Measurements from ENCODE around the gene FREY1.

DNA sequence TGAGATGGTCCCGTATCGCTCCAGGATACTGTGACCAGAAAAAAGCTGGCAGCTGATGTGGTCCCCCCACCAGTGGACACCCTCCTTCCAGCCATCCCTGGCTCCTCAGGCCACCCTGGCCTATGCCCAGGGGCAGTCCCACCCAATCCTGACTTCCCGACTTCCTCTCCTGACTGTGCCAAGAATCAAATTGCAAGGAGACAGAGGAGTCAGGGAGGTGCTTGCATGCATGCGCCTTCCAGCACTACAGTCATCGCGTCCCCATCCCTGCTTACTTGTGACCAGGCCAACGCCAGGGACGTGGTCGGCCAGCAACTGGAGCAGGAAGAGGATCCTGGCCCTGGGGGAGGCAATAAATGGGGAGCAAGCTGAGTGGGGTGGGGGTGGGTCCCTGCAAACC is 3.6 kb upstream of the FREY1 start:
- TF ChIP-seq, protein P1, sequence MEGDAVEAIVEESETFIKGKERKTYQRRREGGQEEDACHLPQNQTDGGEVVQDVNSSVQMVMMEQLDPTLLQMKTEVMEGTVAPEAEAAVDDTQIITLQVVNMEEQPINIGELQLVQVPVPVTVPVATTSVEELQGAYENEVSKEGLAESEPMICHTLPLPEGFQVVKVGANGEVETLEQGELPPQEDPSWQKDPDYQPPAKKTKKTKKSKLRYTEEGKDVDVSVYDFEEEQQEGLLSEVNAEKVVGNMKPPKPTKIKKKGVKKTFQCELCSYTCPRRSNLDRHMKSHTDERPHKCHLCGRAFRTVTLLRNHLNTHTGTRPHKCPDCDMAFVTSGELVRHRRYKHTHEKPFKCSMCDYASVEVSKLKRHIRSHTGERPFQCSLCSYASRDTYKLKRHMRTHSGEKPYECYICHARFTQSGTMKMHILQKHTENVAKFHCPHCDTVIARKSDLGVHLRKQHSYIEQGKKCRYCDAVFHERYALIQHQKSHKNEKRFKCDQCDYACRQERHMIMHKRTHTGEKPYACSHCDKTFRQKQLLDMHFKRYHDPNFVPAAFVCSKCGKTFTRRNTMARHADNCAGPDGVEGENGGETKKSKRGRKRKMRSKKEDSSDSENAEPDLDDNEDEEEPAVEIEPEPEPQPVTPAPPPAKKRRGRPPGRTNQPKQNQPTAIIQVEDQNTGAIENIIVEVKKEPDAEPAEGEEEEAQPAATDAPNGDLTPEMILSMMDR (IDR thresholded peaks at IDR 0.05), result no peak
- TF ChIP-seq POLR2AphosphoS5 (IDR thresholded peaks at IDR 0.05), result no peak
- TF ChIP-seq POLR2A (IDR thresholded peaks at IDR 0.05), result no peak

Data from upper lobe of left lung (tissue), 4 donors.